HCEC 1CT (cell line): ENCODE results near the gene FNIP1.
A peak's percentile ranks its signal among the peaks of the same experiment; 100 is the strongest.
"Not testable (repeated sequence)": the region's sequence is repeated elsewhere in the genome, so short reads cannot be mapped to it uniquely, and the experiment has no call there.

ENCODE experiments used
- DNase-seq: peaks from one replicate; pipeline ENCODE4 v3.0.0-alpha.2; 2017

FNIP1 gene

GRCh38 chr5:131684051-131684450 is 112.8 kb downstream of the FNIP1 start:
- DNase-seq, result no peak

DNA sequence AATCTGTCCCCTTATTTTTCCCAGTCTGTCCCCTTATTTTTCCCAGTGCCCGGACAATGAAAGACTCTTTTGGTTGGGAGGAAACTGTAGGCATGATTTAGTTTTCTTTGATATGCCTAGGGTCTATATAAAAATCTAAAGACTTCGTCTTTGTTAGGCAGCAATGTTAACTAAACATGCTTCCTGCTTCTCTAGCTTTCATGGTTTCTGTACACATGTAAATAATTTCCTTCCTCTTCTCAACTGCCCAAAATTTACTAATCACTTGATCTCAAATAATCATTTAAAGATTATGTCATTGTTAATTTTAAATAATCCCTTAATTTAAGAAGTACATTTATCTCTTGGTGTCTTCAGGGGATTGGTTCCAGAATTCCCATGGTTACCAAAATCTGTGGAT is 114.0 kb downstream of the FNIP1 start:
- DNase-seq, result no peak

DNA sequence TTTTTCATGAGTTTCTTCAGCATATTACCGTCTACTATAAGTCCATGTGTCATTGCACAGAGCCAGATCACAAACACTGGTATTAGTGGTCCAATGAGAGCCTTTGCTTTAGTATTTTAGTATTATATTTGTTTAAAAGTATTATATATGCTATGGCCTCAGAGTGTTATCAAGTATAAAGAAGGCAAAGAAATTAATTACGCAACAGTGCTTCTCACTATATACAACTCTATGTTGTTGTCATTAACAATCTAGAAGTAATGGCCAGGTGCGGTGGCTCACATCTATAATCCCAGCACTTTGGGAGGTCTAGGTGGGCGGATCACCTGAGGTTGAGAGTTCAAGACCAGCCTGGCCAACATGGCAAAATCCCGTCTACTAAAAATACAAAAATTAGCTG is 114.6 kb downstream of the FNIP1 start:
- no peak for DNase-seq

DNA sequence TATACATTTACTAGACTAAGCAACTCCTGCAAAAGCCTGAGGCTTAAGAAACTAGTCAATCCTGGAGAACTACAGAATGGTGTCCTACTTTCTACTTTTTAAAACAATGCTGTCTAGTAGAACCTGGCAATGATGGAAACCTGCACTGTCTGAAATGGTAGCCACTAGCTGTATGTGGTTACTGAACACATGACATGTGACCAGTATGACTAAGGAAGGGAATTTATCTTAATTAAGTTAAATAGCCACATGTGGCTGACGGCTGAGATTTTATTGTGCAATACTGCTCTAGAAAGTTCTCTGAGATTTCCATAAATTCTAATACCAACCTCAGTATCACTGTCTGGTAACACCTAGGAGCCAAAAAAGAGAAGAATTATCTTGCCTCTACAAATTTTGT is 116.9 kb downstream of the FNIP1 start:
- peak; percentile 73 for DNase-seq

GRCh38 chr5:131678273-131678672 is 118.5 kb downstream of the FNIP1 start:
- DNase-seq, result not testable (repeated sequence)

DNA sequence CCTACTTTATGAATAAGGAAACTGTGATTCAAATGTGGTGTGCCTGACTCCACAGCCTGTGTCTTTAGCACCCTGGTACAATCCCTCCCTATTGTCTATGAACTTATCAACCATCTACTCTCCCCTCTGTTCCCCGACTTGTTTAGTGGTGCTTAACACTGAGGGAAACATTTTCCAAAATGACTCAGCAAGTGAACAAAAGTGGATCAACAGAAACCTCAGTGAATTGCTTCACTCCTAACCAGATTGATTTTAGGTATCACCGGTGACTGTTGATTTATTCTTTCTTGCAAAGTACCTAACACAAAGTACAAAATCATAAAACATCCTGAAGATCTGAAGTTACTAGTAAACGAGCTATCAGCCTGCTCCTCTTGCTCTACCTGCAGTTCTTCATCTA is 119.7 kb downstream of the FNIP1 start:
- no peak for DNase-seq

- DNase-seq, result no peak
Observed at GRCh38 chr5:131672776-131673175, 124.0 kb downstream of the FNIP1 start.

GRCh38 chr5:131671994-131672655 is 124.7 kb downstream of the FNIP1 start:
- DNase-seq, result peak; percentile 18

GRCh38 chr5:131671409-131671808 is 125.4 kb downstream of the FNIP1 start:
- DNase-seq, result no peak

DNA sequence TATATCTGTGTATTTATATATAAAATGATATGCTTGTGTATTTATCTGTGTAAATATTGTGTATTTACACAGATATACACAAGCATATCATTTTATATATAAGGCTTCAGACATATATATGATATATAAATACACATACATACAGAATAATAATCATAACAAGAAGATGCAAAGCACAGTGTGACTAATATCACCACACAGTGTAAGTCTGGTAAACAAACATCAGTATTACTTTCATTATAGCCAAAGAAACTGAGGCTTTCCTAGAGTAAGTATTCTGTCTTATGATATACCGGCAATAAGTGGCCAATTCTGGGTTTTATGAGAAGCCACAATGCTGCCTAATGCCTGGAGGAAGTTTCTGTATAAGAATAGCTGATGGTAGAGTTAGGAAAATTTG is 131.9 kb downstream of the FNIP1 start:
- DNase-seq, result no peak

DNA sequence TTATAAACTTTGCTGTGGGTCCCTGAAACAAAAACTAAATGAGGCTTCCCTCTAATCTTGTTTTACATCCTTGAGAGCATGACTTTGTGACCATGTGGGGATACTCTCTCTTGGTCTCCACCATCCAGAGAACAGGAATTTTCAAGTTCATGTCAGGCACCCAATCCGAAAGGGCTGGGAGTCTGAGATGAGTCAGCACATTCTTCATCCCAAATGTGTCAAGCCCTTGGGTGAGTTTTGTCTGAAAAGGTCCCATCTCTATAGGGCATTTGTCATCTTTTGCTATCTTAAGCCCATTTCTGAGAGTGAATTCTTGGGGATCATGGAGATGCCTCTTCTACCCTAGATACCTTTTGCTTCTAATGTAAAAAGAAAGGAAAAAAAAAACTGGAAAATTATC is 134.9 kb downstream of the FNIP1 start:
- peak; percentile 11 for DNase-seq

DNA sequence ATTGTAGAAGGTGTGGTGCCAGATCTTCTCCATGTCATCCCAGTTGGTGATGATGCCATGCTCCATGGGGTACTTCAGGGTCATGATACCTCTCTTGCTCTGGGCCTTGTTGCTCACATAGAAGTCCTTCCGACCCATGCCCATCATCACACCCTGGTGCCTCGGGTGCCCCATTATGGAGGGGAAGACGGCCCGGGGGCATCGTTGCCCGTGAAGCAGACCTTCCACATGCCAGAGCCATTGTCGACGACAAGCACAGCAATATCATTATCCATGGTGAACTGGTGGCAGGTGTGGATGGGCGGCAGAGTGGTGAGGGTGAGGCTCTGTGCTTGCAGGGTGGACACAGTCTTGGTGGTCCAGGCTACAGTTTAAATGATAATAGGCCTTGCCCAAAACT is 137.0 kb downstream of the FNIP1 start:
- DNase-seq, result no peak

DNA sequence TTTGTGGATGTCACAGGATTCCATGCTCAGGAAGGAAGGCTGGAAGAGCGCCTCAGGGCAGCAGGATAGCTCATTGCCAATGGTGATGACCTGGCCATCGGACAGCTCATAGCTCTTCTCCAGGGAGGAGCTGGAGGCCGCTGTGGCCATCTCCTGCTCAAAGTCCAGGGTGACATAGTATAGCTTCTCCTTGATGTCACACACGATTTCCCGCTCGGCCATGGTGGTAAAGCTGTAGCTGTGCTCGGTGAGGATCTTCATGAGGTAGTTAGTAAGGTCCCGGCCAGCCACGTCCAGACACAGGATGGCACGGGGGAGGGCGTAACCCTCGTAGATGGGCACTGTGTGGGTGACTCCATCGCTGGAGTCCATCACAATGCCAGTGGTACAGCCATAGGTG is 137.5 kb downstream of the FNIP1 start:
- DNase-seq, result no peak

GRCh38 chr5:131654776-131655175 is 142.0 kb downstream of the FNIP1 start:
- DNase-seq, result no peak

DNA sequence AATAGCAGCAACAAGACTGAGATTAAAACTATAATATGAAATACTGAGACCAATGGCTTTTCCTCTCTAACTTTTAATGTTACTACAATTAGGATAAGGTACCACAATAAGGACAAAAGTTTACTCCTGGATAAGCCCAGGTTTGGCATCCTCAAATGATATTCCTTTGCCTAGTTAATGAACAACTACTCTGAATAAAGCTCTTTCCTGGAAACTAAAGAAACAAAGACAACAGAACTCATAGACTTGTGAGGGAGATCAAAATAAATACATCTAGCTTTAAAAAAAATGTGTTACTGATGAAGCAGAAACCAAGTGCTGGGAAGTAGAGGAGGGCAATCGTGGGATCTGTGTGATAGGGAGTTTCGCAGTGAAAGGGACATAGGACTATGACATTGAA is 142.5 kb downstream of the FNIP1 start:
- DNase-seq, result no peak

DNA sequence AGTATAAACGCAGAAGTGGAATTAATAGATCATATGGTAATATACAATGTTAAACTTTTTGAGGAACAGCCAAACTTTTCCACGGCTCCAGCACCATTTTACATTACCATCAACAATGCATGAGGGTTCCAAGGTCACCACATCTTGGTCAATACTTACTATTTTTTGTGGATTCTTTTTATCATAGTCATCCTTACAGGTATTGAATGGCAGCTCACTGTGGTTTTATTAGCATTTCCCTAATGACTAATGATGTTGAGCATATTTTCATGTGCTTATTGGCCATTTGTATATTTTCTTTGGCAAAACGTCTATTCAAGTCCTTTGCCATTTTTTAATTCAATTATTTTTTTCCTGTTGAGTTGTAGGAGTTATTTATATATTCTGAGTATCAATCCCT is 147.7 kb downstream of the FNIP1 start:
- peak; percentile 39 for DNase-seq

DNA sequence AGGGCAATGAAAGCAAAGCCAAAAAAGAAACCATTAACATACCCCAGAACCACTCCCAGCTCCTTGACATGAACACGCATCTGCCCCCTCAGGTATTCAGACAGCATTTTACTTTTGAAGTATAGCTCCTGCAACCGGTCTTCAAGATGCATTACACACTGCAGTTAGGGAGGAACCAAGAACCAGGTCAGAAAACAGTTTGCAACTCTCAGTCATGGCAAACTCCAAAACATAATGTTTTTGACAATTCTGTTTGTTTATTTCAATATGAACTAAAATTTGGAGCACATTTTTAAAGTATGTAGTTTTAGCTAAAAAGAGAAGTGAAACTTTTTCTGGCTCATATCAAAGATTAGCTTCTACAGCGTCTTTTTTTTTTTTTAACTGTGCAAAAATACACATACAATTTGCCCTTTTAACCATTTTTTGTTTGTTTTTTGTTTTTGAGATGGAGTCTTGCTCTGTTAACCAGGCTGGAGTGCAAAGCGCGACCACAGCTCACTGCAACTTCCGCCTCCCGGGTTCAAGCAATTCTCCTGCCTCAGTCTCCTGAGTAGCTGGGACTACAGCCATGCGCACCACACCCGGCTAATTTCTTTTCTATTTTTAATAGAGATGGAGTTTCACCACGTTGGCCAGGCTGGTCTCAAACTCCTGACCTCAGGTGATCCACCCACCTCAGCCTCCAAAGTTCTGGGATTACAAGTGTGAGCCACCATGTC is 149.6 kb downstream of the FNIP1 start:
- no peak for DNase-seq

DNA sequence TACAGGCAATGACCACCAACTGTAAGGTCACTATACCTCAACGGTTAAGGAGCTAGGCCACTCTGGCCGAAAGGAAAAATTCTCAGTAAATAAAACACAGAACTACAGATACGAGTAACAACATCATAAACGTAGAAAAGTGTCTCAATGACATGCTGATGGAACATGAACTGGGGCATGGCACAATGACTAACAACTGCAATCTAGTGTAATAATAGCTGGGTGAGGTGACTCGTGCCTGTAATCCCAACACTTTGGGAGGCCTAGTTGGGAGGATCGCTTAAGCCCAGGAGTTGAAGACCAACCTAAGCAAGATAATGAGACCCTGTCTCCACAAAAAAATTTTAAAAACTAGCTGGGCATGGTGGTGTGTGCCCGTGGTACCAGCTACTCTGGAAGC is 152.0 kb downstream of the FNIP1 start:
- DNase-seq, result peak; percentile 37

DNA sequence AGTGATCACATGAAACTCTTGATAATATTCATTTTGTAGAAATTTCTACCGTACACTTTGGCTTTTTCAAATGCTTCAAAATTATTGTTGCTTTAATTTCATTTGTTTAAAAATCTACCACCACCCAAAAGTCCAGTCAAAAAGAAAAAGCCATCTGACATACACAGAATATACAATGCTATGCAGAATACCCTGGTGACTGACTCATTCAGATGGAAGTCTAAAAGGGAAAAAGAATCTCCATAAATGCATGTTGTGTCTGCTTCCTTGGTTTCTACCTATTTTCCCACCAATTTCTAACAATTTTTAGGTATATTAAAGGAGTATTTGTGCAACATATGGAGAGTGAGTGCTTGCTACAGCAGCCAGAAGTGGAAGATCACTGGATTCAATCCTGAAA is 152.4 kb downstream of the FNIP1 start:
- no peak for DNase-seq

GRCh38 chr5:131641494-131641893 is 155.3 kb downstream of the FNIP1 start:
- no peak for DNase-seq

DNA sequence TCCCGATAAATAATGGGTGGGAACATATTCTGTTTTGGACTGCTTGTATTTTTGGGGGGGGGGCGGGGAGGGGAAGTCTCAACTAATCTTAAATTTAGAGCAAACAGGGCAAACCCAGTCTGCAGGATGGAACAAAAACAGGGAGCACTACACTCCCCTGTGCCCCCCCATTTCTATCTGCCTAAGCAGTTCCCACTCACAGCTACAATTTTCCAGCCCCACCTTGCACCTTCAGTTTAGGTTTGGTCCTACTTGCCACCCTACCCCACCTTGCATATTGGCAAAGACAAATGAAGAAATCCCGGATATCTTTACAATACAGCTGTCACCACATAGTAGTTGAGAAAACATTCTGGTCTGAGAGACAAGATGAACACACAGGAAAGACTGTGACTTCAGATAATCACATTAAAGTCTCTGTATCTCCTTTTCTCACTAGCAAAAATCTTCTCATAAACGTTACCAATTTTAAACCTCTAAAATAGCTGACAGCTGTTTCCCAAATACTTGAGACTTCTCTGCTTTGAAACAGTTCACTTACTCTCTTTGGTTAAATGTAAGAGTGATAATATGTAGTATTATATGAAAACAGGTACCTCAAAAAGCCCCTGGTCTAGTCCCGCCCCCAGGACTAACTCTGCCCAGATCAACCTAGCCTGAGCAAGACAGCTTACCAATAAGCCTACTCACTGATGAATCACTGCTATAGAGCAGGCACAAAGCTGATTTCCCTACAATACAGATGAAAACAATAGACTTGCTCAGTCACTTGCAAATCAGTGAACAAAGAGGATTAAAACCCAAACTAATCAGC is 156.6 kb downstream of the FNIP1 start:
- peak; percentile 45 for DNase-seq

- DNase-seq, result no peak
Observed at GRCh38 chr5:131639148-131639547, 157.7 kb downstream of the FNIP1 start.

DNA sequence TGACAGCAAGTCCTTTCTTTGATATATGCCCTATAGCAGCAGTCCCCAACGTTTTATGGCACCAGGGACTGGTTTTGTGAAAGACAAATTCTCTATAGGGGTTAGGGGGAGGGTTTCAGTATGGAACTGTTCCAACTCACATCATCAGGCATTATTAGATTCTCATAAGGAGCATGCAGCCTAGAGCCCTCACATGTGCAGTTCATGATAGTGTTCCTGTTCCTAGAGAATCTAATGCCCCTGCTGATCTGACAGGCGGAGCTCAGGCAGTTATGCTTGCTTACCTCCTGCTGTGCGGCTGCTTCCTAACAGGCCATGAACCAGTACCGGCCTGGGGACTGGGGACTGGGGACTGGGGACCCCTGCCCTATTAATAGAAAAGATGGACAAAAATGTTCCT is 159.1 kb downstream of the FNIP1 start:
- DNase-seq, result no peak
